ENCODE data around the gene SUPT4H1.
"Not testable (repeated sequence)": the region's sequence is repeated elsewhere in the genome, so short reads cannot be mapped to it uniquely, and the experiment has no call there.

The SUPT4H1 gene

DNA sequence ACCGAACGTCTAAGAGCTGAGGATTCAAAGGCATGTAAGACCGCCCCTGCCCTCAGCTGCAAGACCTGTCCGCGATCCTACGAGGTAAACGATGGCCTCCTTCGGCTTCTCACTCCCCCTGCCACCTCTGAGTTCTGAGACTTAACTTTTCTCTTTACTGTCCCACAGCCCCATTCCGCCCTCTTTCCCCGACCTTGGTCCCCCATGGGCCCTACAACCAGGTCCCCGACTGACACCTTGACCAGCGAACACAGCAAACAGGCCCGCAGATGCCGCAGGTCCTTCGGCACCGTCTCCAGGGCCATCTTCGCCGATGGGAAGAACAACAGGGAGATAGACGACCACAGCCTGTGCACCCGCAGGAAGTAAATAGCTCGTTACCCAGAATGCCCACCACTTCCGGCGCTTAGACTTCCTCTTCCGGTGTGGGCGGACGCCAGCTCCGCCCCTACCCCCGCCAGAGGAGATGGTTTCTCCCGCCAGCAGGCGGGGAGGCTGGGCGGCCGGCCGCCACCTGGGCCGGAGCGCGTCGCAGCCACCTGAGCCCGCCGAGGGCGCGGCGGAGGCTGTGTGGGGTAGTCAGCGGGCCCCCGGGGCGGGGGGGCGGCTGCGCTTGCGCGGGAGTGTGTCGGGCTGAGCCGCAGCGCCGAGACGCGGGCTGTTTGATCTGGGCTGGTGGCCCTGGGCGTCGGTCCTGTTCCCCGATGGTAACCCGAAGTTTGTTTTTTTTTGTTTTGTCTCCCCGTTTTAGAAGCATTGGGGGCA lies at the start of gene SUPT4H1:
TSS of gene SUPT4H1 (minus strand) at position 371 of the 765 bp plus-strand sequence. CDS start at position 305, 66 bp downstream.
- H3K27me3 ChIP-seq (ENCODE audit: low read depth, low read length), result no peaks in the 10 kb centered on the region
- peaks cover 27 to 29% of the 10 kb centered on the region in 2 donors for H3K36me3 ChIP-seq (ENCODE audit: control insufficient read depth in 1 of 2, insufficient read depth in 2 of 2, low read length in 2 of 2)
- H3K4me3 ChIP-seq (ENCODE audit: low read depth in 1 of 2, low read length in 2 of 2), result peak within 1 kb of the TSS; percentile 99
- no peaks in the 10 kb centered on the region for H3K9me3 ChIP-seq (ENCODE audit: control insufficient read depth in 1 of 2, low read length in 2 of 2)
- peak within 1 kb of the TSS; percentile 86 for H3K27ac ChIP-seq (ENCODE audit: low read length)
- peaks cover 9 to 11% of the 10 kb centered on the region in 2 donors for H3K4me1 ChIP-seq (ENCODE audit: control insufficient read depth in 1 of 2, insufficient read depth in 2 of 2, low read length in 2 of 2)

GRCh38 chr17:58401287-58401686 lies 49.3 kb upstream of the SUPT4H1 start:
- H3K9me3 ChIP-seq (ENCODE audit: control insufficient read depth in 1 of 2, low read length in 2 of 2), result no peaks in the 10 kb centered on the region
- H3K27ac ChIP-seq (ENCODE audit: low read length), result no peak overlapping the region
- H3K4me1 ChIP-seq (ENCODE audit: control insufficient read depth in 1 of 2, insufficient read depth in 2 of 2, low read length in 2 of 2), result peaks cover 0 to 8% of the 10 kb centered on the region in 2 donors
- no peaks in the 10 kb centered on the region for H3K36me3 ChIP-seq (ENCODE audit: control insufficient read depth in 1 of 2, insufficient read depth in 2 of 2, low read length in 2 of 2)
- no peaks in the 10 kb centered on the region for H3K27me3 ChIP-seq (ENCODE audit: low read depth, low read length)
- peak overlapping the region in 1 of 2 donors; percentile 2 for H3K4me3 ChIP-seq (ENCODE audit: low read depth in 1 of 2, low read length in 2 of 2)

- no peak overlapping the region for H3K27ac ChIP-seq (ENCODE audit: low read length)
- H3K4me1 ChIP-seq (ENCODE audit: control insufficient read depth in 1 of 2, insufficient read depth in 2 of 2, low read length in 2 of 2), result peaks cover 0 to 8% of the 10 kb centered on the region in 2 donors
These were observed 48.8 kb upstream of the SUPT4H1 start for GRCh38 chr17:58400826-58401225.

DNA sequence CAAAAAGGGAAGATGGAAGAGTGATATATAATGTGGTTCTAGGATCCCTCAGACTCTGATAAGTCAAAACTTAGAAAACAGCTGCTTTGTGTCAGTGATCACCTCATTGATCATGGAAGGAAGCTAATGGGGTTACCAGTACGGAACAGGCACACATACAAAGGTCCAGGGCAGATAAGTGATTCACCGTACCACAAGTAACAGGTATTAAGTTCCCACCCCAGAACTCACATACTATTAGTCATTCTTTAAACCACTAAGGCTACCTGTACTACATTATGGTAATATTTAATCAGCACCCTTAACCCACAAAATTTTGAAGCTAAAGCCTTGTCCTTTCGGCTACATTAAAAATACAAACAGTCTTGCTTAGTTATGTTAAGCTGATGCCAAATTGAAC lies 48.0 kb upstream of the SUPT4H1 start:
- Histone ChIP-seq H3K27ac (ENCODE audit: low read length) (no peak overlapping the region), H3K36me3 (ENCODE audit: control insufficient read depth in 1 of 2, insufficient read depth in 2 of 2, low read length in 2 of 2) (no peaks in the 10 kb centered on the region), H3K4me1 (ENCODE audit: control insufficient read depth in 1 of 2, insufficient read depth in 2 of 2, low read length in 2 of 2) (peaks cover 0 to 8% of the 10 kb centered on the region in 2 donors), H3K9me3 (ENCODE audit: control insufficient read depth in 1 of 2, low read length in 2 of 2) (no peaks in the 10 kb centered on the region), H3K4me3 (ENCODE audit: low read depth in 1 of 2, low read length in 2 of 2) (no peak overlapping the region), H3K27me3 (ENCODE audit: low read depth, low read length) (no peaks in the 10 kb centered on the region)

More at GRCh38 chr17:58400826-58401225, 48.8 kb upstream of the SUPT4H1 start:
- no peaks in the 10 kb centered on the region for H3K27me3 ChIP-seq (ENCODE audit: low read depth, low read length)
- H3K36me3 ChIP-seq (ENCODE audit: control insufficient read depth in 1 of 2, insufficient read depth in 2 of 2, low read length in 2 of 2), result no peaks in the 10 kb centered on the region
- no peaks in the 10 kb centered on the region for H3K9me3 ChIP-seq (ENCODE audit: control insufficient read depth in 1 of 2, low read length in 2 of 2)
- peak overlapping the region in 1 of 2 donors; percentile 2 for H3K4me3 ChIP-seq (ENCODE audit: low read depth in 1 of 2, low read length in 2 of 2)

DNA sequence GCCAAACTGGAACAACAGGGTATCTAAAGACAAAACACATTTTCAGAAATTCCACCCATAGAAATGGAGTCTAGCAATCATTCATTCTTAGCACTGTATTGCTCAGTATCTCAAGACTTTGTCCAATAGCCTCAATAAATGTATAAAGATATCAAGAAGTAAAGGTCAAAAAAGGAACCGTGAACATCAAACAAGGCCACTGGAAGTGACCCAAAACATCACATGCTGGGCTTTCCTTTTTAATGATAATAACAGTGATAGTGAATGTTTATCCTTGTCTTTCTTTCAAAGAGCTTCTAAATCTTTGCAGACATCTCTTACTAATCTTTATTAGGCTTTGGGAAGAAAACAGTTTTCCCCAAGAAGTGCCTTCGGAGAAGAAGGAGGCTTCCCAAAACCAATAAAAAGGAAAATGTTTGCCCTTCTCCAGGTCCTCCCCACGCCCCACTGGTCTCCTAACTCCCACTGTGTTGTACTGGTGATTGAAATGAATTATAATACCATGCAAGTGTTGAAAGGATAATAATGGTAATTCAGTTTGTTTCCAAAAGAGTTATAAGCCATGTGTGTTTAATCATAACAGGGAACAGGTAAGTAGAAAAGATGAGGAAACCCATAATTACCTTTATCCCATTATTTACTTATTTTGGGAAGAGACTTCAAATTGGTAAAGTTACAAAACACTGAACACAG lies 46.7 kb upstream of the SUPT4H1 start:
- Histone ChIP-seq H3K4me1 (ENCODE audit: control insufficient read depth in 1 of 2, insufficient read depth in 2 of 2, low read length in 2 of 2) (peaks cover 0 to 8% of the 10 kb centered on the region in 2 donors), H3K9me3 (ENCODE audit: control insufficient read depth in 1 of 2, low read length in 2 of 2) (no peaks in the 10 kb centered on the region), H3K27ac (ENCODE audit: low read length) (no peak overlapping the region), H3K36me3 (ENCODE audit: control insufficient read depth in 1 of 2, insufficient read depth in 2 of 2, low read length in 2 of 2) (no peaks in the 10 kb centered on the region), H3K27me3 (ENCODE audit: low read depth, low read length) (no peaks in the 10 kb centered on the region), H3K4me3 (ENCODE audit: low read depth in 1 of 2, low read length in 2 of 2) (no peak overlapping the region)

- H3K4me1 ChIP-seq (ENCODE audit: control insufficient read depth in 1 of 2, insufficient read depth in 2 of 2, low read length in 2 of 2); H3K27ac ChIP-seq (ENCODE audit: low read length); H3K9me3 ChIP-seq (ENCODE audit: control insufficient read depth in 1 of 2, low read length in 2 of 2); H3K27me3 ChIP-seq (ENCODE audit: low read depth, low read length); H3K4me3 ChIP-seq (ENCODE audit: low read depth in 1 of 2, low read length in 2 of 2); H3K36me3 ChIP-seq (ENCODE audit: control insufficient read depth in 1 of 2, insufficient read depth in 2 of 2, low read length in 2 of 2): not testable (repeated sequence)
These were observed 45.4 kb upstream of the SUPT4H1 start for GRCh38 chr17:58397421-58397820.

- H3K4me1 ChIP-seq (ENCODE audit: control insufficient read depth in 1 of 2, insufficient read depth in 2 of 2, low read length in 2 of 2), result peaks cover 0 to 6% of the 10 kb centered on the region in 2 donors
- no peaks in the 10 kb centered on the region for H3K36me3 ChIP-seq (ENCODE audit: control insufficient read depth in 1 of 2, insufficient read depth in 2 of 2, low read length in 2 of 2)
- no peak overlapping the region for H3K4me3 ChIP-seq (ENCODE audit: low read depth in 1 of 2, low read length in 2 of 2)
- H3K9me3 ChIP-seq (ENCODE audit: control insufficient read depth in 1 of 2, low read length in 2 of 2), result no peaks in the 10 kb centered on the region
- H3K27me3 ChIP-seq (ENCODE audit: low read depth, low read length), result no peaks in the 10 kb centered on the region
- H3K27ac ChIP-seq (ENCODE audit: low read length), result no peak overlapping the region
These were observed 44.2 kb upstream of the SUPT4H1 start for GRCh38 chr17:58396173-58396572.

DNA sequence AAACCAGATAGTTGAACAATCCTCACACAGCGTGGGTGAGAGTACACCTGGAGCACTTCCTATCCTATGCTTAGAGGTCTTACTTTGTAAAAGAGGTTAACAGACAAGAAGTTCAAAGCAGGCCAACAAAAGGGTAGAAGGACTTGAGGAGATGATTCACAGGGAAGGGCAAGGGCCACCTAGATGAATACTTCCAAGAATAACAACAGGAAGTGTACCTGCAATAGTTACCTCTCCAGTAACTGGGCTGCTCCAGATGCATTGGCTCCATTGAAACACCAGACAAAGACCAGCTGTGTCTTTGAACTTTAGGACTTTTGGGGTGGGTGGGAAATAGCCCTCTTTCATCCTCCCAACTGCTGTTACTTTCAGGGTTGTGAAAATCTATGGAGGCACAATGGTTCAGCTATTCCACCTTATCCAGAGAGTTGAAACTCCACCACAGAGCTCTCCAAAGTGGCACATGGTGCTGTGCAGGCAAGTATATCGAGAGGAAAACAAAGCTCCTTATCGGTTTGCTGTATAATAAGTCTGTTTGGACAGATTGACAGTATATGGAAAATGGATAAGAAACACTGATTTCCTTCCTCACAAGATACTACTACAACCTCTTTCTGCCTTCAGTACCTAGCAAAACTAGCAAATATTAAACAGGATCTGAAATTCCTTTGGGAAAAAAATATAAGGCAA lies 42.7 kb upstream of the SUPT4H1 start:
- no peak overlapping the region for H3K27ac ChIP-seq (ENCODE audit: low read length)
- H3K4me1 ChIP-seq (ENCODE audit: control insufficient read depth in 1 of 2, insufficient read depth in 2 of 2, low read length in 2 of 2), result no peaks in the 10 kb centered on the region
- H3K36me3 ChIP-seq (ENCODE audit: control insufficient read depth in 1 of 2, insufficient read depth in 2 of 2, low read length in 2 of 2), result no peaks in the 10 kb centered on the region
- no peak overlapping the region for H3K4me3 ChIP-seq (ENCODE audit: low read depth in 1 of 2, low read length in 2 of 2)
- H3K9me3 ChIP-seq (ENCODE audit: control insufficient read depth in 1 of 2, low read length in 2 of 2), result no peaks in the 10 kb centered on the region
- no peaks in the 10 kb centered on the region for H3K27me3 ChIP-seq (ENCODE audit: low read depth, low read length)

GRCh38 chr17:58391302-58391984 lies 39.4 kb upstream of the SUPT4H1 start:
- H3K9me3 ChIP-seq (ENCODE audit: control insufficient read depth in 1 of 2, low read length in 2 of 2), result no peaks in the 10 kb centered on the region
- H3K4me3 ChIP-seq (ENCODE audit: low read depth in 1 of 2, low read length in 2 of 2), result no peak overlapping the region
- no peaks in the 10 kb centered on the region for H3K36me3 ChIP-seq (ENCODE audit: control insufficient read depth in 1 of 2, insufficient read depth in 2 of 2, low read length in 2 of 2)
- no peaks in the 10 kb centered on the region for H3K4me1 ChIP-seq (ENCODE audit: control insufficient read depth in 1 of 2, insufficient read depth in 2 of 2, low read length in 2 of 2)
- no peak overlapping the region for H3K27ac ChIP-seq (ENCODE audit: low read length)
- no peaks in the 10 kb centered on the region for H3K27me3 ChIP-seq (ENCODE audit: low read depth, low read length)

DNA sequence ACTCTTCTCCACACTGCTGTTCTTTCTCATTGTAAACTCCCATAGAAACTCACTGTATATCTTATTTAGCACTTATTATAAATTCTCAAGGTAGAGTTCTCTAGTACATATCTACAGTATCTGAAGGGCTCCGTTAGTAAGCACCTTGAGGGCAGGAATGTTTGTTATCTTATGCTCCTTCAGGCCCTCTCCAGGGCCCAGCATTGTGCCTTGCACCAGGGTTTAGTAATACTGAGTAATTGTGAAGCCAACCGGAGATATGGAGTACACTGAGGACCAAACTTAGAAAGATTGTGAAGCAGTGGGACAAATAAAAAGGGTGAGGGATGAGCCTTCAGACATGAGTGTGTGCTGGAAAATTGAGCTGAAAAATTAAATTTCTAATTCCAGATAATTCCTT lies 38.9 kb upstream of the SUPT4H1 start:
- H3K27ac ChIP-seq (ENCODE audit: low read length), result no peak overlapping the region

More for the DNA sequence above, 38.9 kb upstream of the SUPT4H1 start:
- Histone ChIP-seq H3K9me3 (ENCODE audit: control insufficient read depth in 1 of 2, low read length in 2 of 2) (no peaks in the 10 kb centered on the region), H3K36me3 (ENCODE audit: control insufficient read depth in 1 of 2, insufficient read depth in 2 of 2, low read length in 2 of 2) (no peaks in the 10 kb centered on the region), H3K4me3 (ENCODE audit: low read depth in 1 of 2, low read length in 2 of 2) (no peak overlapping the region), H3K27me3 (ENCODE audit: low read depth, low read length) (no peaks in the 10 kb centered on the region), H3K4me1 (ENCODE audit: control insufficient read depth in 1 of 2, insufficient read depth in 2 of 2, low read length in 2 of 2) (no peaks in the 10 kb centered on the region)
